Stimulated activated naive B cell treated with anti-CD40 and anti-IgM and Interleukin-4, amounts not matched to agents 10 μg/mL and 1 μg/mL and 100 μg/mL, for 72 hours (primary cell): ENCODE measurements around the gene TRIM65.
"Not testable (repeated sequence)": the region's sequence is repeated elsewhere in the genome, so short reads cannot be mapped to it uniquely, and the experiment has no call there.

Experiments
- ATAC-seq, 2 donors: fragments of 150-1000 bp; cut with Tn5 transposase; replicated peaks; 2 replicates each; pipeline ENCODE4 v1.10.0; 2021; ENCODE audit warnings: moderate library complexity in 1 of 2
- DNase-seq: peaks from one replicate; pipeline ENCODE4 v3.0.0; 2021
- H3K27ac Mint-ChIP-seq: one replicate; pipeline ENCODE4 v1.8.0; 2022; ENCODE audit warnings: mild to moderate bottlenecking, mixed read lengths
- H3K27me3 Mint-ChIP-seq, 2 donors: one replicate each; pipeline ENCODE4 v1.8.0; 2022; ENCODE audit warnings: mixed read lengths in 2 of 2
- H3K36me3 Mint-ChIP-seq, 2 donors: one replicate each; pipeline ENCODE4 v1.8.0; 2022; ENCODE audit warnings: mixed read lengths in 2 of 2, mild to moderate bottlenecking in 1 of 2
- H3K4me1 Mint-ChIP-seq, 2 donors: one replicate each; pipeline ENCODE4 v1.8.0; 2022; ENCODE audit warnings: mixed read lengths in 2 of 2, mild to moderate bottlenecking in 1 of 2
- H3K4me3 Mint-ChIP-seq, 2 donors: one replicate each; pipeline ENCODE4 v1.8.0; 2022; ENCODE audit warnings: mild to moderate bottlenecking in 2 of 2, mixed read lengths in 2 of 2, moderate library complexity in 1 of 2
- H3K9me3 Mint-ChIP-seq, 2 donors: one replicate each; pipeline ENCODE4 v1.8.0; 2022; ENCODE audit warnings: mixed read lengths in 2 of 2, mild to moderate bottlenecking in 1 of 2

TRIM65 gene

DNA sequence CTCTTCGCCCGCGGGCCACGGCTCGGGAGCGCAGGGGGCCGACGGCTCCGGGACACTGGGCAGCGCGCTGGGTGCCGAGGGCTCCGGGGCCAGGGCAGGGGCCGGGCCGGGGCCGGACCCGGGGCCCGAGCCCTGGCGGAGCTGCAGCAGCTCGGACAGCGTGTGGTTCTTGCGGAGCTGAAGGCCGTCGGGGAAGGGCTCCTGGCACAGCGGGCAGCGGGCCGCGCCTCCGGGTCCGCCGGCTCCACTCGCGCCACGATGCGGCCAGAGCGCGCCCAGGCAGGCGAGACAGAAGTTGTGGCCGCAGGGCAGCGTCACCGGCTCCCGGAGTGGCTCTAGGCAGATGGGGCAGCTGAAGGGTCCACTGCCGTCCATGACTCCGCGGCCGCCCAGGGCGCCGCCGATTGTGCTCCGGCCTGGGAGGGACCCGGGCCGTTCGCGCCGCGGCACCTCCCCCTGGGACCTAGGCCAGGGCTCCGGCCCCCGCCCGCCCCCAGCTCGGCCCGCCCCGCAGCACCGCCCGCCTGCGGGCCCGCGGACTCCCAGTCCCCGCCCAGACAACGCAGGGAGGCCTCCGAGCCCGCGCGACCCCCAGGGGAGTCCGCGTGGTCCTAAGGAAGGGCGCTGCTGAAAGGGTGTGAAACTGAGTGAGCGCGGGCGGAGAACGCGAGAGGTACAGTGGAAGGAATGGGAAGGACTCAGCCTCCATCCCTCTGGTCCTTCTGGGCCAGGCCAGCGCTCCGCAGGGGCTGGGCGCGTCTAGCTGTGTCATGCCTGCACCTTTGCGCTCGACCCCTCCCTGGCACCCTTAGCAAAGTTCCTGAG, 18.4 kb downstream of the TRIM65 start, which contains the start of gene TRIM47:
Gene TRIM47, minus strand, starts transcription at position 408 of the 825 bp plus-strand sequence. Its CDS starts 33 bp downstream, at position 375.
- Mint-ChIP-seq H3K4me1 (peaks cover 21 to 31% of the 10 kb centered on the region in 2 donors), H3K4me3 (peak within 1 kb of the TSS; percentile 75 to 85), H3K27ac (peak within 1 kb of the TSS; percentile 90), H3K36me3 (no peaks in the 10 kb centered on the region), H3K9me3 (no peaks in the 10 kb centered on the region), H3K27me3 (peaks cover 6 to 26% of the 10 kb centered on the region in 2 donors)
- ATAC-seq (peak in 1 of 2 donors; percentile 6), DNase-seq (no peak)

DNA sequence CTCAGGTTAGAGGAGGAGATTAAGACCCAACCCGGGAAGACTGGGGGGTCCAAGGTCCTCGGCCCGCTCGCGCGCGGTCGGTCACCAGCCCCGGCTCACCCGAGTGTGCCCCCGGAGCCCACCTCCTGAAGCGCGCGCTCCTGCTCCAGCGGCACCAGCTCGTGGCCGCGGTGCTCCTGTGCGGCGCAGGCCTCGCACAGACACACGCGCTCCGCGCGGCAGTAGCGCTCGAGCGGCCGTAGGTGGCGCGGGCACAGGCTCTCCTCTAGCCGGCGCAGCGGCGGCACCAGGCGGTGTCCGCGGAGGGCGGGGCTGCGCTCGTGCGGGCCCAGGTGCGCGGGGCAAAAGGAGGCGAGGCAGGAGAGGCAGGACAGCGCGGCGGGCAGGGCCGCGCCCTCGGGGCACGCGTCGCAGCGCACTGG, 19.0 kb downstream of the TRIM65 start:
- H3K27ac Mint-ChIP-seq: peak overlapping the region; percentile 90
- no peaks in the 10 kb centered on the region for H3K9me3 Mint-ChIP-seq
- DNase-seq: peak; percentile 56
- H3K36me3 Mint-ChIP-seq: no peaks in the 10 kb centered on the region
- ATAC-seq: peak; percentile 82 to 85
- peaks cover 21 to 31% of the 10 kb centered on the region in 2 donors for H3K4me1 Mint-ChIP-seq
- H3K4me3 Mint-ChIP-seq: peak overlapping the region; percentile 75 to 85
- peaks cover 6 to 26% of the 10 kb centered on the region in 2 donors for H3K27me3 Mint-ChIP-seq

DNA sequence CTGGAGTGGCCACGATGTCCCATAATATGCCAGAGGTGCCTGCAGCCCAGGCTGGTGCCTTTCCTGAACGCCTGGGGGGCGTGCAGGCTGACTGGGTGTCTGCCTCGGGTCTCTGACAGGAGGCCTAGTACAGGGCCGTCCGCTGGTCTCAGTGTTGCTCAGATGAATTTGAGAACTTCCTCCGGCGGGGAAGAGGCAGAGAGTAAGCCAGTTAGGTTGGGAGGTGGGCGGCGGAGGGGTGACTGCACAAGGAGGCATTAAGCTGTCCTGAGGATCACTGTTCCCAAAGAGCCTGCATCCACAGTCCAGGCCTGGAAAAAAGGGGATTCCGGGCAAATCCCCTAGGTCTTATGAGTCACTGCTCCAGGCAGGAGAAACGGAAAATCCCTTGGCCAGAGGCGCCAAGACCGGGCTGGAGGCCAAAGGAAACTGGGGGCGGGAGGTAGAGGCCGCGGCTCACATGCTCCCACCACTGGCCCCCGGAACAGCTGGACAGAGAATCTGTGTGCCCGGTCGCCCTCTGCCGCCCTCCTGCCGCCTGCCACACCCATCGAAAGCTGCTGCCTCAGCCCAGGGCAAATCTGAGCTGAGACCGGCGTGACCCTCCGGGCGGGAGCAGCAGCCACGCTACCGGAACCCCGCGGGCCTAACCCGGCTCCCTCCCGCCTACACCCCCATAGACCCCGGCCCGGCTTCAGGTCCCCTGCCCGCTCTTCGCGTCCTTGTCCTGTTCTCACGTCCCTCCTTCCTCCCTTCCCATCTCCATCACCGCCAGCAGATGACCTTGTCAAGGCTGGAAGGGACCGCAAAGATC, 19.6 kb downstream of the TRIM65 start:
- peaks cover 6 to 26% of the 10 kb centered on the region in 2 donors for H3K27me3 Mint-ChIP-seq
- H3K36me3 Mint-ChIP-seq: no peaks in the 10 kb centered on the region
- H3K4me3 Mint-ChIP-seq: peak overlapping the region; percentile 75 to 85
- H3K9me3 Mint-ChIP-seq: no peaks in the 10 kb centered on the region
- DNase-seq (no peak), ATAC-seq (peak; percentile 25 to 30)
- peaks cover 21 to 31% of the 10 kb centered on the region in 2 donors for H3K4me1 Mint-ChIP-seq
- H3K27ac Mint-ChIP-seq: peak overlapping the region; percentile 88

- H3K9me3 Mint-ChIP-seq: no peaks in the 10 kb centered on the region
- peaks cover 21 to 31% of the 10 kb centered on the region in 2 donors for H3K4me1 Mint-ChIP-seq
- H3K27me3 Mint-ChIP-seq: peaks cover 6 to 26% of the 10 kb centered on the region in 2 donors
- H3K4me3 Mint-ChIP-seq: peak overlapping the region; percentile 75 to 85
- DNase-seq: peak; percentile 51
- peak overlapping the region; percentile 75 for H3K27ac Mint-ChIP-seq
- peak; percentile 64 to 66 for ATAC-seq
- no peaks in the 10 kb centered on the region for H3K36me3 Mint-ChIP-seq
These were observed 20.4 kb downstream of the TRIM65 start for GRCh38 chr17:75876190-75876937.

GRCh38 chr17:75875940-75876189, 20.9 kb downstream of the TRIM65 start:
- H3K4me1 Mint-ChIP-seq: peaks cover 21 to 31% of the 10 kb centered on the region in 2 donors

GRCh38 chr17:75875182-75875939, 21.4 kb downstream of the TRIM65 start:
- no peak for ATAC-seq
- H3K27me3 Mint-ChIP-seq: peaks cover 6 to 20% of the 10 kb centered on the region in 2 donors
- peak overlapping the region; percentile 75 for H3K27ac Mint-ChIP-seq
- no peaks in the 10 kb centered on the region for H3K9me3 Mint-ChIP-seq
- H3K4me3 Mint-ChIP-seq: peak overlapping the region in 1 of 2 donors; percentile 75
- no peaks in the 10 kb centered on the region for H3K36me3 Mint-ChIP-seq
- no peak for DNase-seq
- H3K4me1 Mint-ChIP-seq: peaks cover 23 to 31% of the 10 kb centered on the region in 2 donors

More at GRCh38 chr17:75875940-75876189, 20.9 kb downstream of the TRIM65 start:
- DNase-seq (no peak), ATAC-seq (no peak)
- Mint-ChIP-seq H3K27ac (peak overlapping the region; percentile 75), H3K9me3 (no peaks in the 10 kb centered on the region), H3K27me3 (peaks cover 6 to 25% of the 10 kb centered on the region in 2 donors), H3K4me3 (peak overlapping the region; percentile 75 to 85), H3K36me3 (no peaks in the 10 kb centered on the region)

GRCh38 chr17:75874323-75875181, 22.2 kb downstream of the TRIM65 start:
- peaks cover 23 to 31% of the 10 kb centered on the region in 2 donors for H3K4me1 Mint-ChIP-seq

GRCh38 chr17:75873587-75874322, 23.0 kb downstream of the TRIM65 start:
- Mint-ChIP-seq H3K27ac (no peak overlapping the region), H3K36me3 (no peaks in the 10 kb centered on the region), H3K4me1 (peaks cover 23 to 27% of the 10 kb centered on the region in 2 donors)

More at GRCh38 chr17:75874323-75875181, 22.2 kb downstream of the TRIM65 start:
- Mint-ChIP-seq H3K27ac (no peak overlapping the region), H3K4me3 (no peak overlapping the region), H3K27me3 (peaks cover 6 to 17% of the 10 kb centered on the region in 2 donors), H3K36me3 (no peaks in the 10 kb centered on the region), H3K9me3 (no peaks in the 10 kb centered on the region)
- DNase-seq: no peak
- ATAC-seq: no peak

GRCh38 chr17:75872434-75873351, 24.1 kb downstream of the TRIM65 start:
- Mint-ChIP-seq H3K4me3 (no peak overlapping the region), H3K9me3 (no peaks in the 10 kb centered on the region), H3K27ac (peak overlapping the region; percentile 14), H3K36me3 (no peaks in the 10 kb centered on the region), H3K4me1 (peaks cover 21% of the 10 kb centered on the region in 2 donors), H3K27me3 (peaks cover 4 to 7% of the 10 kb centered on the region in 2 donors)
- ATAC-seq: no peak
- no peak for DNase-seq

More at GRCh38 chr17:75873587-75874322, 23.0 kb downstream of the TRIM65 start:
- no peak for ATAC-seq
- H3K27me3 Mint-ChIP-seq: peaks cover 6 to 13% of the 10 kb centered on the region in 2 donors
- DNase-seq: no peak
- H3K9me3 Mint-ChIP-seq: no peaks in the 10 kb centered on the region
- no peak overlapping the region for H3K4me3 Mint-ChIP-seq

DNA sequence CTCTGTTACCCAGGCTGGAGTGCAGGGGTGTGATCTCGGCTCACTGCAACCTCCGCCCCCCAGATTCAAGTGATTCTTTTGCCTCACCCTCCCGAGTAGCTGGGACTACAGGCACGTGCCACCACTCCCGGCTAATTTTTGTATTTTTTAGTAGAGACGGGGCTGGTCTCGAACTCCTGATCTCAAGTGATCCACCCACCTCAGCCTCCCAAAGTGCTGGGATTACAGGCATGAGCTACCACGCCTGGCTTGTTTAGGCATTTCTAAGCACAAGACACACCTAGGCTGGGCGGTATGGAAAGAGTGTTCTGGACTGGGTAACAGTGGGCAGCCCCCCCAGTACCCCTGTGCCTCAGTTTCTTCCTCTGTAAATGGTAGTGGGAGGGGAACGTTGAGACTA, 26.5 kb downstream of the TRIM65 start:
- not testable (repeated sequence) for H3K4me3 Mint-ChIP-seq, ATAC-seq, H3K36me3 Mint-ChIP-seq, H3K27me3 Mint-ChIP-seq, H3K4me1 Mint-ChIP-seq, H3K27ac Mint-ChIP-seq, DNase-seq, H3K9me3 Mint-ChIP-seq

- H3K27ac Mint-ChIP-seq: peak overlapping the region; percentile 65
- H3K36me3 Mint-ChIP-seq: no peaks in the 10 kb centered on the region
- H3K9me3 Mint-ChIP-seq: no peaks in the 10 kb centered on the region
- H3K27me3 Mint-ChIP-seq: no peaks in the 10 kb centered on the region
- H3K4me3 Mint-ChIP-seq: no peak overlapping the region
- DNase-seq (no peak), ATAC-seq (no peak)
- H3K4me1 Mint-ChIP-seq: peaks cover 7 to 9% of the 10 kb centered on the region in 2 donors
These were observed 27.2 kb downstream of the TRIM65 start for GRCh38 chr17:75869282-75870141.
